Esophagus squamous epithelium (tissue), 5 donors: ENCODE results near the gene DACT3. TPM values are rescaled to one million over a fixed set of nuclear protein-coding genes. Genes with fewer than 3 reads are reported as not detected.
A peak's percentile ranks its signal among the peaks of the same experiment; 100 is the strongest.

ENCODE experiments used
- DNase-seq: peaks from one replicate; lab custom pipeline; 2025; lab: John Stamatoyannopoulos, UW
- H3K27ac ChIP-seq, 4 donors: fragments of 200-600 bp; sonication (generic); one replicate each; pipeline ENCODE4 v1.5.1; 2016 to 2019; ENCODE audit warnings: mild to moderate bottlenecking in 1 of 4
- H3K27me3 ChIP-seq, 4 donors: fragments of 200-600 bp; sonication (generic); 1 replicate in 3 of 4; 2 replicates in 1 of 4; pipeline versions ENCODE4 v1.5.1 to v1.6.0; 2017 to 2021; ENCODE audit warnings: antibody characterized with exemption in 1 of 4
- H3K36me3 ChIP-seq, 3 donors: fragments of 200-600 bp; sonication (generic); one replicate each; pipeline ENCODE4 v1.5.1; 2016 to 2019
- H3K4me1 ChIP-seq, 3 donors: fragments of 200-600 bp; sonication (generic); one replicate each; pipeline ENCODE4 v1.5.1; 2017 to 2019
- H3K4me3 ChIP-seq, 4 donors: fragments of 200-600 bp; sonication (generic); 1 replicate in 3 of 4; 2 replicates in 1 of 4; pipeline ENCODE4 v1.5.1; 2016 to 2019; ENCODE audit warnings: mild to moderate bottlenecking in 2 of 4, moderate library complexity in 1 of 4
- H3K9me3 ChIP-seq, 3 donors: fragments of 200-600 bp; sonication (generic); one replicate each; pipeline ENCODE4 v1.5.1; 2016 to 2019
- CTCF ChIP-seq, 6 experiments: fragments of 450-650 bp in 4 of 6; fragments of 200-600 bp in 2 of 6; sonication (generic) in 2 of 6; IDR thresholded peaks; one replicate each; pipeline ENCODE4 v1.5.1; 2016 to 2019; ENCODE audit warnings: antibody characterized with exemption in 6 of 6, mild to moderate bottlenecking in 4 of 6, moderate library complexity in 4 of 6
- POLR2A ChIP-seq, 4 donors: fragments of 450-650 bp; IDR thresholded peaks; one replicate each; pipeline ENCODE4 v1.6.1; 2017; ENCODE audit warnings: antibody characterized with exemption in 4 of 4, mild to moderate bottlenecking in 4 of 4, moderate library complexity in 3 of 4
- WGBS, 2 donors: methylation state at CpG; one replicate each; pipeline ENCODE4 v1.1.5; 2018; 5-methylcytosine and 5-hydroxymethylcytosine counted together
- intact Hi-C: fragments of 100-400 bp; cut with DNase I; formaldehyde crosslinking; loops from one replicate; pipeline ENCODE4 v1.15.0; 2022
- small RNA-seq, 4 donors: library from RNA; depleted of rRNA; stranded (forward); fragments of <200 nt; gene quantifications; one replicate each; pipeline ENCODE3, GENCODE V24; 2016
- total RNA-seq, 4 donors: library from RNA; depleted of rRNA; stranded (reverse); fragments of >200 nt; gene quantifications; one replicate each; pipeline ENCODE4 v1.1.0, GENCODE V29; 2016
- donor health status: DM: yes; HTN: yes; CAD: no.

DACT3 gene
- total RNA-seq, 4 donors from 2014 or later = 0.22 to 5.7 (median 1.8) TPM

DNA sequence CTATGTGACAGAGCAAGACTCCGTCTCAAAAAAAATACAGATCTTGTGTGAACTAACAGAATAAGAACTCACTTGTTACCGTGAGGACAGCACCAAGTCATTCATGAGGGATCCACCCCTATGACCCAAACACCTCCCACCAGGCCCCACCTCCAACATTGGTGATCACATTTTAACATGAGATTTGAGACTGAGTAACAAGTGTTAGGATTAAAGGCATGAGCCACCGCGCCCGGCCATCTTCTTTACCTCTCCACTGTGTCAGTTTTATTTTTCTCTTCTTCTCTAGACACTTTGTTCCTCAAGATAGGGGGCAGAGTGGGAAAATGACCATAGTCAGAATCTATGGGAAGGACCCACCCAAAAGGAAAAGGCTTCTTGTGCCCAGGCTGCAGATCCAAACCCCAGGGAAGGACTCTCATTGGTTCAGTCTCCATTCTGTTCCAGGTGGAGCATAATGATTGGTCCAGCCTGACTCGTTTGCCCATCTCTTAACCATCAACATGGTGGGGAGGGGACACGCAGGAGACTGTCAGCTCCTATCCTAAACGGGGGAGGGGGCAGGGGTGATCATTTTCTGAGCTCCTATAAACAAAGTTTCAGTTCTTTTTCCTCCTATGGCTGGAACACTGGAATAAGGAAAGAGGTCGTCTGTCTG, 61.1 kb downstream of the DACT3 start:
- intact Hi-C loops = no loop called here
- no peaks in the 10 kb centered on the region for H3K9me3 ChIP-seq

GRCh38 chr19:46598372-46598917, 62.5 kb downstream of the DACT3 start:
- no peak overlapping the region for H3K27ac ChIP-seq
- no peaks in the 10 kb centered on the region for H3K36me3 ChIP-seq
- H3K27me3 ChIP-seq = no peaks in the 10 kb centered on the region
- H3K4me3 ChIP-seq = no peak overlapping the region
- 89 to 93% methylated on average over 4 of the region's 4 CpGs for WGBS, 2 donors
- no peak for TF ChIP-seq POLR2A (IDR thresholded peaks at IDR 0.05)
- TF ChIP-seq CTCF (IDR thresholded peaks at IDR 0.05) = no peak
- no peaks in the 10 kb centered on the region for H3K9me3 ChIP-seq
- intact Hi-C loops = no loop called here
- peaks cover 12 to 29% (median 12%) of the 10 kb centered on the region in 3 donors for H3K4me1 ChIP-seq
- no peak for DNase-seq

More for the DNA sequence above, 61.1 kb downstream of the DACT3 start:
- Histone ChIP-seq H3K4me3 (peak overlapping the region; percentile 83 to 98 (median 96)), H3K36me3 (peaks cover 0 to 2% (median 0%) of the 10 kb centered on the region in 3 donors), H3K27me3 (no peaks in the 10 kb centered on the region), H3K4me1 (peaks cover 16 to 41% (median 23%) of the 10 kb centered on the region in 3 donors), H3K27ac (peak overlapping the region; percentile 98 to 99 (median 99))
- DNase-seq = no peak
- WGBS, 2 donors = 67 to 80% methylated on average over 7 to 8 of the region's 9 CpGs
- TF ChIP-seq POLR2A (IDR thresholded peaks at IDR 0.05) (no peak), CTCF (IDR thresholded peaks at IDR 0.05) (no peak)

Small RNAs within 50 kb of the gene (small RNA-seq; reads per million reads assigned to genes)
- gene MIR320E (0 to 0.36 (median 0.17) reads per million in 4 donors), gene RN7SL364P (0 to 0.21 (median 0) reads per million in 4 donors)

Other genes with a start within 250 kb of the DACT3 start
- gene CCDC8, start 247.6 kb downstream of the DACT3 start, total RNA-seq = 1 to 10 TPM in 1 of 4 donors, under 1 TPM in 3; 0.53 to 1.7 (median 0.62) TPM
- gene PNMA8C, start 232.2 kb downstream of the DACT3 start, total RNA-seq = not detected
- under 1 TPM in 1 of 4 donors, not detected in 3; 0.38 TPM for gene PNMA8A, start 189.6 kb downstream of the DACT3 start, total RNA-seq
- gene PNMA8B, start 165.3 kb downstream of the DACT3 start, total RNA-seq = 1 to 10 TPM in 1 of 4 donors, under 1 TPM in 3; 0.13 to 1.1 (median 0.79) TPM
- 100 to 1,000 TPM in 1 of 4 donors, 10 to 100 TPM in 3; 61.9 to 147 (median 84.6) TPM for gene CALM3, start 59.9 kb downstream of the DACT3 start, total RNA-seq
- gene PTGIR, start 36.1 kb downstream of the DACT3 start, total RNA-seq = 1 to 10 TPM in 2 of 4 donors, under 1 TPM in 1, not detected in 1; 0.57 to 3.0 (median 1.1) TPM
- gene GNG8, start 25.0 kb downstream of the DACT3 start, total RNA-seq = not detected
- 10 to 100 TPM; 28.8 to 54.2 (median 31.8) TPM for gene PRKD2, start 55.9 kb upstream of the DACT3 start, total RNA-seq
- 10 to 100 TPM in 1 of 4 donors, 1 to 10 TPM in 3; 5.6 to 12.6 (median 9.3) TPM for gene FKRP, start 84.9 kb upstream of the DACT3 start, total RNA-seq
- gene STRN4, start 85.3 kb upstream of the DACT3 start, total RNA-seq = 10 to 100 TPM; 60.1 to 86.4 (median 69.7) TPM
- 100 to 1,000 TPM in 3 of 4 donors, 10 to 100 TPM in 1; 97.3 to 156 (median 114) TPM for gene SLC1A5, start 127.4 kb upstream of the DACT3 start, total RNA-seq
- gene AP2S1, start 189.7 kb upstream of the DACT3 start, total RNA-seq = 100 to 1,000 TPM in 3 of 4 donors, 10 to 100 TPM in 1; 83.0 to 230 (median 133) TPM
- gene ARHGAP35, start 199.8 kb upstream of the DACT3 start, total RNA-seq = 10 to 100 TPM; 28.6 to 41.6 (median 32.1) TPM